Upper lobe of left lung (tissue), 4 donors: Measurements from ENCODE around the gene DNAH17.

ENCODE experiments used
- CTCF ChIP-seq, 6 experiments: fragments of 450-650 bp in 4 of 6; fragments of 200-600 bp in 2 of 6; sonication (generic) in 2 of 6; IDR thresholded peaks; one replicate each; pipeline ENCODE4 v1.5.1; 2016 to 2019; ENCODE audit warnings: antibody characterized with exemption in 6 of 6
- EP300 ChIP-seq, 4 donors: sonication (generic); formaldehyde crosslinking; IDR thresholded peaks; one replicate each; pipeline ENCODE4 v1.5.1; 2017; ENCODE audit warnings: antibody characterized with exemption in 4 of 4, control low read depth in 2 of 4
- POLR2A ChIP-seq, 4 donors: fragments of 450-650 bp; IDR thresholded peaks; one replicate each; pipeline ENCODE4 v1.5.1; 2016 to 2017; ENCODE audit warnings: antibody characterized with exemption in 4 of 4, mild to moderate bottlenecking in 2 of 4
- POLR2AphosphoS5 ChIP-seq, 2 donors: sonication (generic); formaldehyde crosslinking; IDR thresholded peaks; one replicate each; pipeline ENCODE4 v1.5.1; 2017; ENCODE audit warnings: antibody characterized with exemption in 2 of 2

DNA sequence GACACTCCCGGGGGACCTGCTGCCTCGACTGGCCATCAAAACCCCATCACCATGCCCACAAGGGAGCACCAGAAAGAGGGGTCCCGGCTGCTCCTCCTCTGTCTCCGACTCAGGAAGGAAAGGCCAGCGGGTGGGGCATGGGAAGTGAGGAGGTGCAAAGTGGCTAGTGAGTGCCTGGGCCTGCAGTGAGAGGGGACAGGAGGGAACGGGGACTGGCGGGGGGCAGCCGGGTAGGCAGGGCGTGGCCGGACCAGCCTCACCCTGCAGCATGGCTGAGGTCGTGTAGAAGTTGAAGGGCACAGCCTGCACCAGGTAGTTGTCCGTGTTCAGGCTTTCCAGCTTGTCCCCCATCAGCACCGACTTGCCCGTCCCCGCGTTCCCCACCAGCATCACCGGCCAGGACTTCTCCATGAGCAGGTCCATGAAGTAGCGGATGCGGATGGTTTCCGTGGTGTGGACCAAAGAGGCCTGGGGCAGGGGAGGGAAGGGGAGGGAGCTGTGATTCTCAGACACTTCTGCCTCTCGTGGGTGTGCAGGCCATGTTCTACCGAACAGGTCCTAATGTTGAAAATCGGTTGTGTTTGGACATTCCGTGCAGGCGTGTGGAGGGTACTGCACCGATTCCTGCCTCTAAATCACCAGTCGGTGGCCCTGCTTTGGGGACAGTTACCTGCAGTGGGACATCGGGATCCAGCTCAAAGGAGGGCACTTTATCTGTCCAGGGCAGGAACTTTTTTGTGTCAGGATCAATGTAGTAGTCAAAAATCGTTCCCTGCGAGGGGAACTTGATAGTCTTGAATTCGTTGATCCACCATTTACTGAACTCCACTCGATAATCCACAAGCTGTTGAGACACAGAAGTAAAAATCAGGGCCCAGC lies 91.7 kb downstream of the DNAH17 start:
- TF ChIP-seq CTCF (IDR thresholded peaks at IDR 0.05) (no peak), POLR2A (IDR thresholded peaks at IDR 0.05) (no peak), POLR2AphosphoS5 (IDR thresholded peaks at IDR 0.05) (no peak), EP300 (IDR thresholded peaks at IDR 0.05) (no peak)
